Subcutaneous preadipocyte (primary cell): ENCODE results near the gene MYH4. TPM values are rescaled to one million over a fixed set of nuclear protein-coding genes. Genes with fewer than 3 reads are reported as not detected.

Experiments
- total RNA-seq: library from RNA; depleted of rRNA; stranded (reverse); fragments of >200 nt; gene quantifications from 2 replicates; pipeline ENCODE4 v1.2.3, GENCODE V29; 2012

The MYH4 gene
- total RNA-seq, result not detected in 2 replicates

DNA sequence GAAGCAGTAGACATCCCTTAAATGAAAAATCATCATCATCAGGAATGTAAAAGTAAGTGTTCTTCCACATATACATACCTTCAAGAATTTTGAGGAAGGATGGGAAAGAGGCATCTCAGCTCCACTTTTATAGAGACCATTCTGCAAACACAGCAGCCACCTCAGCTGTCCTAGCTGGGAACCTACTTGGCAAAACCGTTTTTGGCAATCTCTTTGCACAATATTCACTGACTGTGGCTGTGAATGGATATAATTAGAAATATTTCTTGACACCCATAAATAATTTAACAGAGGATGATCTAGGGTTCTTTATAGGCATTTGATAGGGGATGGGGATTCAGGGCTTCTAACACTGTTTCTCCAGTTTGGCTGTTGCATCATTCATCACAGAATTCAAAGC, at the start of gene MYH4:
MYH4 (minus strand) TSS at position 101 of the 400 bp plus-strand sequence. CDS start 2,814 bp downstream, outside the sequence.

DNA sequence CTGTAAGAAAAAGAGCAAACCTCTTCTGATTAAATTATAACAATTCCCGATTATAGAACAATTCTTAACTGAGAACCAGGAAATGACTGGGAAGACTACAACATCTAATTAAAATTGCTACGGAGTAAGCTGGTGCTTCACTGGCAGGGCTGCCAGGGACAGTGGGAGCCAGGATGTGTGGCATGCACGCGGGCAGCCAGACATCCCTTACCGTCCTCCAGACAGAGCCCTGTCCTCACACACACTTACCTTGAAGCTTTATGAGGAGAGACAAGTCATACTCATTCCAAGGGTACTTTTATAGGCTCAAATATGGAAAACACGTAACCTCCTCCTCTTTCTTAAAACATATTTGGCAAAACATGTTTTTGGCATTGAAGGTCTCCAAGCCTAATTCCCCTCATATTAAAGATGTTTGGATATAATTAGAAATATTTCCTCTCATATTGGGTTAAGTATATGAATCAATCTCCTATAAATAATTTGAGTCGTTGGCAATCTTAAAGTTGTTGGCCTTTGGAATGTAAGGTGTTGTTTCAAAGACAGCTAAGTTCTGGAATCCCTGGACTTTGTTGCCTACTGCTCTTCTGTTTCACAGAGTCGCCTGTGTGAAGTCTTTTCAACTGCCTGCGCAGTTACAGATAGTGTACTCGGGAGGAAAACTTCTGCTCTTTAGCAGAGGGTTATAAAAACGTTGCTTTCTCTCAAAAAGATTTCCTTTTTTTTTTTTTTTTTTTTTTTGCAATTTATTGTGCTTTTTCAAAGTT, 49.1 kb upstream of the MYH4 start, which contains the start of gene MYH1:
MYH1 (minus strand) TSS at position 272 of the 767 bp plus-strand sequence. CDS start 1,900 bp downstream, outside the sequence.

DNA sequence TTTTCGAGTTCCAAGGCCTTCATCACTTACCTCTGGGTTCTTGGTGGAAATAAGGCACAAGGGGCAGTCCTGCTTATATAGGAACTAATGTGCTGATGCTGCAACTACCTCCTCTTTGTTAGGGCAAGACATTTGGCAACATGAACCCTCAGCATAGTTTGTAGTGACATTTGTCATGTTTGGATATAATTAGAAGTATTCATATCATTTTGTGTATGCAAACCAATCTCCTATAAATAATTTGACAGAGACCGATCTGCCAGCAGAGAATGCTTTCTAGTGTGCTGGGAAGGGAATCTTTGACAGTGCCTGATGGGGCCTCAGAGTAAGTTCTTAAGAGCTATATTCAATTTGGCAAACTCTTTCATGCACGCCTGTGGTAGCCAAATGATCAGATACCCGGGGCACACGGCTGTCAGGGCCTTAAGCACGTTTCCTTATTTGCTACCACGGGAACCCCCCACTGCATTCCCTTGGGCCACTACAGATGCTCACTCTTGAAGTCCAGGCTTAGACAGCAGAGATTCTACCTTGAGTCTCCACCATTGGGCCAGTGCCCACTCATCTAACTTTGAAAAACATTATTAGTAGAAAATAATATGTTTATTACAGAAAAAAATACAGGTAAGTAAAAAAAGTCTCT, 47.3 kb downstream of the MYH4 start, which contains the start of gene MYH8:
MYH8 (minus strand) TSS at position 51 of the 643 bp plus-strand sequence. CDS start 1,723 bp downstream, outside the sequence.

Other genes with a start within 250 kb of the MYH4 start
- gene MYH13, start 96.6 kb downstream of the MYH4 start, total RNA-seq, result not detected in 2 replicates
- gene MYH8, start 47.6 kb downstream of the MYH4 start, total RNA-seq, result not detected in 2 replicates
- not detected in 2 replicates for gene MYH1, start 49.0 kb upstream of the MYH4 start, total RNA-seq
- gene MYH2, start 80.1 kb upstream of the MYH4 start, total RNA-seq, result not detected in 2 replicates
- 0.37 and 0.39 TPM in 2 replicates for gene MYH3, start 187.8 kb upstream of the MYH4 start, total RNA-seq
- 22.0 and 29.9 TPM in 2 replicates for gene SCO1, start 228.0 kb upstream of the MYH4 start, total RNA-seq
- 9.0 and 9.2 TPM in 2 replicates for gene ADPRM, start 228.0 kb upstream of the MYH4 start, total RNA-seq